Mesendoderm (in vitro differentiated cells): Measurements from ENCODE around the gene LIN37.

Experiments used
- DNase-seq: peaks from one replicate; pipeline ENCODE4 v3.0.0; 2013
- H2AK5ac ChIP-seq: 2 replicates; pipeline ENCODE4 v1.6.1; 2013; ENCODE audit warnings: low read length, inconsistent platforms
- H2BK120ac ChIP-seq: 2 replicates; pipeline ENCODE4 v1.6.1; 2013; ENCODE audit warnings: low read depth, mild to moderate bottlenecking, low read length, moderate library complexity, mixed read lengths
- H2BK15ac ChIP-seq: replicated peaks from 2 replicates; pipeline ENCODE4 v1.6.1; 2013; ENCODE audit warnings: low read depth, mild to moderate bottlenecking, moderate library complexity
- H2BK5ac ChIP-seq: 2 replicates; pipeline ENCODE4 v1.6.1; 2013; ENCODE audit warnings: low read length, inconsistent platforms
- H3K18ac ChIP-seq: 2 replicates; pipeline ENCODE4 v1.6.1; 2013; ENCODE audit warnings: mild to moderate bottlenecking, low read length, mixed read lengths
- H3K23ac ChIP-seq: one replicate; pipeline ENCODE4 v1.6.1; 2013; ENCODE audit warnings: low read length
- H3K27ac ChIP-seq: 2 replicates; pipeline ENCODE4 v1.5.1; 2013; ENCODE audit warnings: low read depth, mild to moderate bottlenecking, inconsistent platforms, low read length, moderate library complexity
- H3K27me3 ChIP-seq: 2 replicates; pipeline ENCODE4 v1.6.1; 2013; ENCODE audit warnings: low read length, control low read depth, mild to moderate bottlenecking, inconsistent platforms; ENCODE audit not compliant: insufficient read depth, poor library complexity
- H3K36me3 ChIP-seq: 2 replicates; pipeline ENCODE4 v1.6.1; 2013; ENCODE audit warnings: low read length, inconsistent platforms; ENCODE audit not compliant: control insufficient read depth, insufficient read depth
- H3K4ac ChIP-seq: one replicate; pipeline ENCODE4 v1.6.1; 2013; ENCODE audit warnings: low read depth, mild to moderate bottlenecking, low read length, moderate library complexity
- H3K4me1 ChIP-seq: 2 replicates; pipeline ENCODE4 v1.6.1; 2013; ENCODE audit warnings: low read depth, low read length, inconsistent platforms; ENCODE audit not compliant: control insufficient read depth
- H3K4me2 ChIP-seq: 2 replicates; pipeline ENCODE4 v1.6.1; 2013; ENCODE audit warnings: low read length
- H3K4me3 ChIP-seq: 2 replicates; pipeline ENCODE4 v1.5.1; 2013; ENCODE audit warnings: mild to moderate bottlenecking, low read length
- H3K56ac ChIP-seq: one replicate; pipeline ENCODE4 v1.6.1; 2013; ENCODE audit warnings: low read length
- H3K79me1 ChIP-seq: 2 replicates; pipeline ENCODE4 v1.6.1; 2013; ENCODE audit warnings: low read length, inconsistent platforms
- H3K79me2 ChIP-seq: 2 replicates; pipeline ENCODE4 v1.6.1; 2013; ENCODE audit warnings: mild to moderate bottlenecking, low read length; ENCODE audit not compliant: control insufficient read depth, insufficient read depth
- H3K9ac ChIP-seq: 2 replicates; pipeline ENCODE4 v1.6.1; 2013; ENCODE audit warnings: low read length, inconsistent platforms
- H4K5ac ChIP-seq: one replicate; pipeline ENCODE4 v1.6.1; 2013; ENCODE audit warnings: low read length
- H4K8ac ChIP-seq: one replicate; pipeline ENCODE4 v1.6.1; 2013; ENCODE audit warnings: low read depth, mild to moderate bottlenecking, control low read depth, low read length, moderate library complexity
- WGBS: extraction: QIAGEN DNeasy Blood & Tissue Kit; methylation state at CpG from one replicate; pipeline ENCODE4 v1.1.7; 2013; ENCODE audit warnings: low lambda C conversion rate, missing lambda C conversion rate; ENCODE audit not compliant: insufficient coverage; ENCODE audit errors: extremely low coverage; 5-methylcytosine and 5-hydroxymethylcytosine counted together

The LIN37 gene

DNA sequence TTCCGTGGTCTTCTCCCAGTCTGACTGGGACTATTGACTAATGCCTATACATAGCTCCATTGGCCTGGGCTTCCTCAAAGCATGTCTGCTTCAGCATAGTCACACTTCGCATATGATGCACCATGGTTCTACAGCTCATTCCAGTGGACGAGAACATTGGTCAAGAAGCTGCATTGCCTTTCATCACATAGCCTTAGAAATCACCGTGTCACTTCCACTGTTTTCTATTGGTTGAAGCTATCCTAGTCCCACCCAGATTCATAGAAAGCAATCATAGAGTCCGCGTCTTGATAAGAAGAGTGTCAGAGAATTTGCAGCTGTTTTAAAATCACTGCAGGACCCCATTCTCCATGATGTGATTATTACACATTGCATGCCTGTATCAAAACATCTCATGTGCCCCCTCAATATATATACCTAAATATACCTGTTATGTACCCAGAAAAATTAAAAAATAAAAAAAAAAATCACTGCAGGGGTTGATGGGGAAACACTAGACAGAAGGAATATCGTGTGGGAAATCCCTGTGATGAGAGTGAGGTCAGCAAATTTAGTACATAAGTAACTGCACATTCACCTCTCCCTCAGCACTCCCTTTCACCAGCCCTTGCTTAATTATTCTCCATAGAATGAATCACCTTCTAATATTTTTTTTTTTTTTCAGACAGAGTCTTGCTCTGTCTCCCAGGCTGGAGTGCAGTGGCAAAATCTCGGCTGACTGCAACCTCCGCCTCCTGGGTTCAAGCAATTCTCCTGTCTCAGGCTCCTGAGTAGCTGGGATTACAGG lies 24.8 kb downstream of the LIN37 start:
- WGBS = no CpG with 5 or more reads among the region's 9 CpGs
- Histone ChIP-seq H3K79me2 (no peaks in the 10 kb centered on the region), H3K79me1 (no peaks in the 10 kb centered on the region), H3K4me1 (peaks cover 8% of the 10 kb centered on the region), H3K9ac (no peak overlapping the region), H3K56ac (no peak overlapping the region), H4K5ac (no peak overlapping the region), H3K36me3 (peaks cover 2% of the 10 kb centered on the region), H3K18ac (no peak overlapping the region), H3K4me3 (no peak overlapping the region), H3K4ac (no peak overlapping the region), H3K4me2 (no peak overlapping the region), H3K27me3 (no peaks in the 10 kb centered on the region), H2BK120ac (no peak overlapping the region), H4K8ac (no peak overlapping the region), H2BK15ac (no peak overlapping the region), H2BK5ac (no peak overlapping the region), H3K27ac (no peak overlapping the region), H3K23ac (no peak overlapping the region), H2AK5ac (no peak overlapping the region)
- no peak for DNase-seq

DNA sequence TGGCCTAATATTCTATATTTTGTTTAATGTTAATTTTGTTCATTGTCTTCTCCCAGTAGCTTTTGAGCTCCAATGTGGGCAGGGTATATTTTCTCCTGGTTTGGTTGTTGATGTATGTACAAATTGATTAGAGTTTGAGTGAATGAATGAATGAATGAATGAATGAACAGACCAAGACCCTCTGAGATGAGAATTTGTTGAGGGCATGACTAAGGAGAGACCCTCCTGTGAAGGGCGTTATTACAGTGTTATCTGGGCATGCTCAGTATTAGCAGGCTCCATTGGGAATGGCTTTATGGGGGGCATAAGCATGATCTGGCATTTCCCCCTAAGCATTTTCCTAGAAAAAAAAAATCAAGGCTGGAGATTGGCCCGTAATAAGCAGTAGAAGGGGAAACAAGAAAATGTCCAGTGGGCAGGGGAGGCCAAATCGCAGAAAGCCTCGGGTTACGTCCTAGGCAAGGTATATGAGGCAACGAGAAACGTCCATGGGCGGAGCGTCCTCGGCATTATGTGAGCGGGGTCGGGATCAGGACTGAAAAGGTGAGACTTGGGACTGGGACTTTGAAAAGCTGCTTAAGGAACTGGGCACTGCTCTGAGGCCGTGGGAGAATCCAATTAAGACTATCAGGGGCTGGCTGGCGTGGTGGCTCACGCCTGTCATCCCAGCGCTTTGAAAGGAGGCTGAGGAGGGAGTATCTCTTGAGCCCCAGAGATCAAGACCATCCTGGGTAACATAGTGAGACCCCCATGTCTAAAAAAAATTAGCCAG lies 26.1 kb downstream of the LIN37 start:
- no peaks in the 10 kb centered on the region for H3K79me2 ChIP-seq
- no CpG with 5 or more reads among the region's 16 CpGs for WGBS
- H2BK5ac ChIP-seq = no peak overlapping the region
- H3K36me3 ChIP-seq = no peaks in the 10 kb centered on the region
- no peak overlapping the region for H3K4me2 ChIP-seq
- no peaks in the 10 kb centered on the region for H3K79me1 ChIP-seq
- H3K9ac ChIP-seq = no peak overlapping the region
- H2AK5ac ChIP-seq = no peak overlapping the region
- no peak overlapping the region for H3K56ac ChIP-seq
- no peak overlapping the region for H4K5ac ChIP-seq
- H3K4ac ChIP-seq = no peak overlapping the region
- DNase-seq = no peak
- no peak overlapping the region for H3K23ac ChIP-seq
- H2BK15ac ChIP-seq = no peak overlapping the region
- peaks cover 8% of the 10 kb centered on the region for H3K4me1 ChIP-seq
- no peak overlapping the region for H3K4me3 ChIP-seq
- H4K8ac ChIP-seq = no peak overlapping the region
- H2BK120ac ChIP-seq = no peak overlapping the region
- no peak overlapping the region for H3K18ac ChIP-seq
- H3K27me3 ChIP-seq = no peaks in the 10 kb centered on the region
- no peak overlapping the region for H3K27ac ChIP-seq

DNA sequence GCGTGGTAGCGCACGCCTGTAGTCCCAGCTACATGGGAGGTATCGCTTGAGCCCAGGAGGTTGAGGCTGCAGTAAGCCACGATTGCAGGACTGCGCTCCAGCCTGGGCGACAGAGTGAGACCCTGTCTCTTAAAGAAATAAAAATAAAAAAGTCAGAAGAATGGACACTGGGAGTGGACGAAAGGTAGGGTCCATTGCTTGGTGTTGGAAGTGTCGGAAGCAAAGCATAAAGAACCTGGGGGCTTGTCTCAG lies 26.6 kb downstream of the LIN37 start:
- no peaks in the 10 kb centered on the region for H3K27me3 ChIP-seq
- no peak overlapping the region for H3K4ac ChIP-seq
- H4K8ac ChIP-seq = no peak overlapping the region
- no peaks in the 10 kb centered on the region for H3K36me3 ChIP-seq
- peaks cover 8% of the 10 kb centered on the region for H3K4me1 ChIP-seq
- H2BK15ac ChIP-seq = no peak overlapping the region
- H3K9ac ChIP-seq = no peak overlapping the region
- no peak overlapping the region for H2AK5ac ChIP-seq
- H2BK120ac ChIP-seq = no peak overlapping the region
- no peak overlapping the region for H3K4me3 ChIP-seq
- H3K4me2 ChIP-seq = no peak overlapping the region
- no peaks in the 10 kb centered on the region for H3K79me2 ChIP-seq
- H2BK5ac ChIP-seq = no peak overlapping the region
- H3K27ac ChIP-seq = no peak overlapping the region
- H3K23ac ChIP-seq = no peak overlapping the region
- no peak overlapping the region for H3K56ac ChIP-seq
- no peak overlapping the region for H3K18ac ChIP-seq
- DNase-seq = no peak
- no CpG with 5 or more reads among the region's 9 CpGs for WGBS
- no peaks in the 10 kb centered on the region for H3K79me1 ChIP-seq
- no peak overlapping the region for H4K5ac ChIP-seq

DNA sequence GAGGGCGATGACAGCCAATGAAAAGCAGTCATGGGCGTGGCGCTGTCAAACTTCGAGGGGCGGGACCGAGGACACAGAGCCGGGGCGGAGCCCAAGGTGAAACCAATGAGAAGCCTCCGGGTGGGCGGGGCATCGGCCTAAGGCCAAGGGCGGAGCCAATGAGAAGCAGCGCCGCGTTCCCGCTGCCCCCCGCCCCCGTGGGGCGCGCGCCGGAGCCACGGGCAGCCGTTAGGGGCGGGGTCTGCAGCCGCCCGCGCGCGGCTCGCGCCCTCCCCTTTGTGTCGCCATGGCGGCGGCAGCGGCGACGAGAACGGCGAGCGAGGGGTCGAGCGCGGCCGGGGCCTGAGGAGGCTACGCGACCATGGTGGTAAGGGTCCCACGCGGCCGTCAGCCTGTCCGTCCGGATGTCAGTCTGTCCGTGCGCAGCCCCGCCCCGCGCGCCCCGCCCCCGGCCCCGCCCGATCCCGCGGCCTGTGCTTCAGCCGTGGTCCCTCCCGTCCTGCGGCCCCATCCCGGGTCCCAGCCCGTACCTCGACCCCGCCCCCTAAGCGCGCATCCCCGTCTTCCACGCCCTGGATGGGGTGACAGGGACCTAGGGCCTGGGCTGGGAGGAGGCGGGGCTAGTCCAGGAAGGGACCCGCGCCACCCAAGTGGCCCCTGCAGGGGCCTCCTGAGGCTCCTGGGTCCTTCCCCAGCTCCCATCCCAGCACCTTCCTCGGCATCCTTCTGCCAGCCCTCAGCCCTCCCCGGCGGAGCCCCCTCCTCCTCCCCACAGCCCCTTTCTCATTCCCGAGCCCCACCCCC lies 27.1 kb downstream of the LIN37 start, which contains the start of gene ARHGAP33:
Gene ARHGAP33 (plus strand): TSS at position 267 of the 804 bp plus-strand sequence. CDS start 95 bp downstream, at position 362.
- H3K79me2 ChIP-seq = no peaks in the 10 kb centered on the region
- H3K4me1 ChIP-seq = peaks cover 8% of the 10 kb centered on the region
- no CpG with 5 or more reads among the region's 82 CpGs for WGBS
- H3K4me2 ChIP-seq = peak within 1 kb of the TSS; percentile 19
- H2AK5ac ChIP-seq = no peak within 1 kb of the TSS
- no peak within 1 kb of the TSS for H2BK5ac ChIP-seq
- H3K79me1 ChIP-seq = no peaks in the 10 kb centered on the region
- DNase-seq = peak; percentile 97
- H3K23ac ChIP-seq = no peak within 1 kb of the TSS
- H3K27me3 ChIP-seq = no peaks in the 10 kb centered on the region
- H3K27ac ChIP-seq = no peak within 1 kb of the TSS
- H3K4me3 ChIP-seq = peak within 1 kb of the TSS; percentile 47
- no peak within 1 kb of the TSS for H2BK15ac ChIP-seq
- H3K9ac ChIP-seq = peak within 1 kb of the TSS; percentile 53
- H3K56ac ChIP-seq = peak within 1 kb of the TSS; percentile 78
- H3K36me3 ChIP-seq = no peaks in the 10 kb centered on the region
- peak within 1 kb of the TSS; percentile 13 for H3K18ac ChIP-seq
- no peak within 1 kb of the TSS for H2BK120ac ChIP-seq
- no peak within 1 kb of the TSS for H4K8ac ChIP-seq
- no peak within 1 kb of the TSS for H4K5ac ChIP-seq
- H3K4ac ChIP-seq = no peak within 1 kb of the TSS

DNA sequence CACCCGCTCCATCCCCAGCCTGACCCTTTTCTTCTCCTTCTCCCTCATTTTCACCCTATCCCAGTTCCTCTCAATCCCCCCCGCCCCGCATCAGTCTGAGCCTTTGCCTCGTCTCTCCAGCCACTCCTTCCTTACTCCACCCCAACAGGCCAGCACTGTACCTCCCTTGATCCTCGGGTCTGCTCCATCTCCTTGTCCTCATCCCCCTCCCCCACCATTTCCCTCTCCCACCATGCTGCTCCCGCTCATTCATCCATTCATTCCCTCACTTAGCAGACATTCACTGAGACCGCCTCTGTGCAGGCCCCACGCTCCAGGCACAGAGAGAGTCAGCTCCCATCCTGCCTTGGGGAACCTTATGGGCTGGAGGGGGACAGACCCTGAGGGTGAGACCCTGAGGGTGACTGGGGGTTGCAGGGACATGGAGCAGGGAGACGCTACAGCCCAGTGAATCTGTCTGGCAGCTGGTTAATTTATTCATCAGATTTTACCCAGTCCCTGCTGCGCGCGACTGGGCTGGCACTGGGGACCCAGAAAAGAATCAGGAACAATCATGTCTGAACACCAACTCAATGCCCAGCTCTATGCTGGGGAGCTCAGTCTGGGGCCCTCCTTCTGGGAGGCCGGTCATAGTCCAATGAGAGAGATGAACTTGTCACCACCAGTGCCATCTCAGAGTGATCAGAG lies 27.9 kb downstream of the LIN37 start:
- Histone ChIP-seq H3K18ac (no peak overlapping the region), H4K5ac (no peak overlapping the region), H3K4ac (no peak overlapping the region), H3K23ac (no peak overlapping the region), H4K8ac (no peak overlapping the region), H3K4me3 (no peak overlapping the region), H2BK15ac (no peak overlapping the region), H3K79me2 (no peaks in the 10 kb centered on the region), H2AK5ac (no peak overlapping the region), H2BK5ac (no peak overlapping the region), H3K4me1 (peaks cover 8% of the 10 kb centered on the region), H3K56ac (peak overlapping the region; percentile 78), H3K27ac (no peak overlapping the region), H3K36me3 (no peaks in the 10 kb centered on the region), H2BK120ac (no peak overlapping the region), H3K27me3 (no peaks in the 10 kb centered on the region), H3K4me2 (no peak overlapping the region), H3K9ac (peak overlapping the region; percentile 8), H3K79me1 (no peaks in the 10 kb centered on the region)
- WGBS = no CpG with 5 or more reads among the region's 13 CpGs
- DNase-seq = no peak
